ENCODE results near the gene SEL1L3.
A peak's percentile ranks its signal among the peaks of the same experiment; 100 is the strongest.

The SEL1L3 gene

GRCh38 chr4:25811841-25812240, 50.9 kb downstream of the SEL1L3 start:
- no peak overlapping the region for H3K4me3 ChIP-seq (ENCODE audit: low read depth, low read length)
- DNase-seq (ENCODE audit: low read depth): no peak
- TF ChIP-seq, protein P1, sequence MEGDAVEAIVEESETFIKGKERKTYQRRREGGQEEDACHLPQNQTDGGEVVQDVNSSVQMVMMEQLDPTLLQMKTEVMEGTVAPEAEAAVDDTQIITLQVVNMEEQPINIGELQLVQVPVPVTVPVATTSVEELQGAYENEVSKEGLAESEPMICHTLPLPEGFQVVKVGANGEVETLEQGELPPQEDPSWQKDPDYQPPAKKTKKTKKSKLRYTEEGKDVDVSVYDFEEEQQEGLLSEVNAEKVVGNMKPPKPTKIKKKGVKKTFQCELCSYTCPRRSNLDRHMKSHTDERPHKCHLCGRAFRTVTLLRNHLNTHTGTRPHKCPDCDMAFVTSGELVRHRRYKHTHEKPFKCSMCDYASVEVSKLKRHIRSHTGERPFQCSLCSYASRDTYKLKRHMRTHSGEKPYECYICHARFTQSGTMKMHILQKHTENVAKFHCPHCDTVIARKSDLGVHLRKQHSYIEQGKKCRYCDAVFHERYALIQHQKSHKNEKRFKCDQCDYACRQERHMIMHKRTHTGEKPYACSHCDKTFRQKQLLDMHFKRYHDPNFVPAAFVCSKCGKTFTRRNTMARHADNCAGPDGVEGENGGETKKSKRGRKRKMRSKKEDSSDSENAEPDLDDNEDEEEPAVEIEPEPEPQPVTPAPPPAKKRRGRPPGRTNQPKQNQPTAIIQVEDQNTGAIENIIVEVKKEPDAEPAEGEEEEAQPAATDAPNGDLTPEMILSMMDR (conservative IDR thresholded peaks at IDR 0.05; ENCODE audit: low read depth, low read length): no peak

DNA sequence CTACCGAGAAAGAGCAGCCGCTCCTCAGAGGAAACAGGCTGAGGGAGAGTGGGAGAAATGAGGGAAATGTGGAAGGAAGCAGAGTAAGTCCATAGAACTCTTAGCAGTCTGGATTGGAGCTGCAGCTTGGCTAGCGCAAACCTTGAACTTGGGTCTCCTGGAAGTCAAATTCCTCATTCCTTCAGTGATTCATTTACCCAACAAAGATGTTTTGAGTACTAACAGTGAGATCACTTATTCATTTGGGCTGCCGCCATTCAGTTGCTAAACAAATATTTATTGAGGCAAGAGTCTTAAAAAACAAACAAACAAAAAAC, 51.5 kb downstream of the SEL1L3 start:
- TF ChIP-seq, protein P1 (conservative IDR thresholded peaks at IDR 0.05; ENCODE audit: low read depth, low read length): no peak
- DNase-seq (ENCODE audit: low read depth): peak; percentile 67
- no peak overlapping the region for H3K4me3 ChIP-seq (ENCODE audit: low read depth, low read length)

DNA sequence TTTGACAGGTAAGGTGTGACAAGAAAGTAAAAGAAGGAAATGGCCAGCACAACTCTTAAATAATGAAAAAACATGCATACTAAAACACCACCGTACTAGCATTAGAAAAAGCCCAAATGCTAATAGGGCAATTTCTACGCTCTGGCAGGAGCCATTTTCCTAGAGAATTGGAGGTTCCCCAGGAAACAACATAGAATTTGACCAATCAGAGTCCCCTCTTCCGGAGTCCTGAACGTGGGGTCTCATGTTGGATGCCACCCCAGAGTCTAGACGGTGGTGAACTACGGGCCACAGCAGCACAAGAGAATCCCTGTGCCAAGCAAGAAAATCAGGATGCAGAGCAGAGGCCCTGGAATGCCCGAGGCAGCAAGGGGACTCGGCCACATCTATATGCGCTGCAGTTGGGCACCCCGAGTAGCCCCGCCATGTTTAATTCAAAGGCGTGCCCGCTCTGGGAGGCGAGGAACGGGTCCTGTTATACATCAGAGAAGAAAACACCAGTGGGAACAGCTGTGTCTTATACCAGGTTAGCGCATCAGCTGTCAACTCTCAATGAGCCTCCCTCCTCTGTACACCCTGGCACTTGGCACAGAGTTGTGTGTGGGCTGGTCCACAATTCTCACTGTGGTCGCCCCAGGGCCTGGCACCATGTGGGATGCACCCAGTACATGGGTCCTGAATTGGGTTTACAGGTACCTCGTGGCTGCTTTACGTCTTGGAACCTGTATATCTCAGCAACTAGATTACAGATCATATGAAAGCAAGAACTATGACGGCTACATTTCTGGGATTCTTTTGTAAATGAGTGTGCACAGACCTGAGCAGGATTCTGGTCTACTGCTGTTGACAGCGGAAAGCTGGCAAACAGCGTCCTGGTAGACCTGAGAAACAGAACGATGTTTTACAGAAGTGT, 52.1 kb downstream of the SEL1L3 start:
- TF ChIP-seq, protein P1 (conservative IDR thresholded peaks at IDR 0.05; ENCODE audit: low read depth, low read length): no peak
- DNase-seq (ENCODE audit: low read depth): peak; percentile 63
- no peak overlapping the region for H3K4me3 ChIP-seq (ENCODE audit: low read depth, low read length)

DNA sequence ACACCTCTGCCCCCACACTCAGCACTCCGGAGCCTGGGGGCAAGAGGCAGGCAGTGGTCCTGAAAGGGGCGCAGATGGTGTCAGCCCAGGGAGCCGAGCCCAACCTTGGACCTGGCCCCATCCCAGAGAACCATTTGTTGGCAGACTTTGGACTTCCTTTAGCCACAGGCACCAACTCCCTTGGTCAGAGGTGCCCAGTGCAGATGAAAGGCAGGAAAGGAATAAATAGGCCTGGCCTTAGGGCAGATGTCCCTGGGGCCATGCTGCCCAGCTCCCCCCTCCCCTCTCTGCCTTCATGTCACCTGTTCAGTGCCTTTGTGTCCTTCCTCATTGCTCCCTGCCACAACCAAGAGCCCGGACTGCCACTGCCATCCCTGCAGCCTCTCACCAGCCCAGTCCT, 52.8 kb downstream of the SEL1L3 start:
- H3K4me3 ChIP-seq (ENCODE audit: low read depth, low read length): no peak overlapping the region
- no peak for DNase-seq (ENCODE audit: low read depth)
- TF ChIP-seq, protein P1 (conservative IDR thresholded peaks at IDR 0.05; ENCODE audit: low read depth, low read length): no peak

DNA sequence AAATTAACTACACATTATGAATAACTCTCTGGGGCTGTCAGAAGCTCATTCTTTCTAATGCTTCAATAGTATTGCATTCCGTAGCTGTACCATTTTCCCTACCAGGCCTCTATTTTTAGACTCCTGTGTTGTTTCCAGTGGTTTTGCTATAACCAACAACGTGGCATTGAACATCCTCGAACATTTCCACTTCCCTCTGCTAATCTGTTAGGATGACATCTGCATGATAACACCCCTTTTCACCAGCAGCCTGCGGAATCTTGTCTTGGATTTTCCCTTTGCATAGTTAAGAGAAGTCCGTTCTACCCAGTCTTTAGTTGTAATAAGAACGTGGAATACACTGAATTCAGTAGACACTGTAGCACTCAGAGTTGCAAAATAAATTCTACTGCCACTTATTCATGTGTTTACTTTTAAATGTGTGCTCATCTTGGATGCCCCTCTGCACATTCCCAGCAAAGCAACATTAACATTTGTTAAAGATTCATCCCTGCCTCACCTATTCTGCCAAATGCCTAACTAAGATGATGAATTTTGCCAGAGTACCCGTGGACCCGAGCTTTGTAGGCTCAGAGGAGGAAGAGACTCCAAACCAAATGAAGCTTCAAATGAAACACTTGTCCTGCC, 55.6 kb downstream of the SEL1L3 start:
- TF ChIP-seq, protein P1 (conservative IDR thresholded peaks at IDR 0.05; ENCODE audit: low read depth, low read length): no peak
- DNase-seq (ENCODE audit: low read depth): no peak
- H3K4me3 ChIP-seq (ENCODE audit: low read depth, low read length): no peak overlapping the region

GRCh38 chr4:25805255-25805860, 57.4 kb downstream of the SEL1L3 start:
- DNase-seq (ENCODE audit: low read depth): no peak
- TF ChIP-seq, protein P1 (conservative IDR thresholded peaks at IDR 0.05; ENCODE audit: low read depth, low read length): no peak

More at GRCh38 chr4:25805255-25805860, 57.4 kb downstream of the SEL1L3 start:
- no peak overlapping the region for H3K4me3 ChIP-seq (ENCODE audit: low read depth, low read length)

Measured in choroid plexus epithelial cell (primary cell).